NCI-H446 treated with DMSO at 0.1 percent for 48 hours (cell line): ENCODE data around the gene KL.

ENCODE experiments used
- DNase-seq: peaks from one replicate; lab custom pipeline; 2025; lab: John Stamatoyannopoulos, UW

KL gene

GRCh38 chr13:33111414-33112110 is 95.3 kb downstream of the KL start:
- no peak for DNase-seq

GRCh38 chr13:33112766-33113165 is 96.5 kb downstream of the KL start:
- no peak for DNase-seq

- DNase-seq, result no peak
Observed at GRCh38 chr13:33114146-33114545, 97.9 kb downstream of the KL start.

GRCh38 chr13:33115274-33115673 is 99.1 kb downstream of the KL start:
- DNase-seq, result no peak
